NCI-H146 treated with DMSO at 0.1 percent for 48 hours (cell line): ENCODE measurements around the gene MAFF.
A peak's percentile ranks its signal among the peaks of the same experiment; 100 is the strongest.
"Not testable (repeated sequence)": the region's sequence is repeated elsewhere in the genome, so short reads cannot be mapped to it uniquely, and the experiment has no call there.

Experiments
- DNase-seq: peaks from one replicate; lab custom pipeline; 2025; ENCODE audit not compliant: unreplicated experiment; lab: John Stamatoyannopoulos, UW

MAFF gene

DNA sequence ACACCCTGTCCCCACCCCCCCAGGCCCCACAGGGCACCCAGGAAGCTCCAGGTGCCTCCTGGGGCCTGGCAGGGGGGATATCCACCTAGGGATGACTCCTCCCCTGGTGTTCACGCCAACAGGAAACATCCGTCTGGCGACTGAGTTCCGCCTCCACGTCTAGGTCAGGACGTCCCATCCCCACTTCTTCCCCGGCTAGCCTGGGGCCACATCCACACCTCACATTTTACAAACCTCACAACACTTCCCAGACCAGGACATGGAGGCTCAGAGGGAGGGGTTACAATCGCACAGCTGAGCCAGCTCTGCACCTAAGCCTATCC is 21.0 kb downstream of the MAFF start:
- no peak for DNase-seq

GRCh38 chr22:38223289-38223960 is 21.6 kb downstream of the MAFF start:
- DNase-seq = no peak

DNA sequence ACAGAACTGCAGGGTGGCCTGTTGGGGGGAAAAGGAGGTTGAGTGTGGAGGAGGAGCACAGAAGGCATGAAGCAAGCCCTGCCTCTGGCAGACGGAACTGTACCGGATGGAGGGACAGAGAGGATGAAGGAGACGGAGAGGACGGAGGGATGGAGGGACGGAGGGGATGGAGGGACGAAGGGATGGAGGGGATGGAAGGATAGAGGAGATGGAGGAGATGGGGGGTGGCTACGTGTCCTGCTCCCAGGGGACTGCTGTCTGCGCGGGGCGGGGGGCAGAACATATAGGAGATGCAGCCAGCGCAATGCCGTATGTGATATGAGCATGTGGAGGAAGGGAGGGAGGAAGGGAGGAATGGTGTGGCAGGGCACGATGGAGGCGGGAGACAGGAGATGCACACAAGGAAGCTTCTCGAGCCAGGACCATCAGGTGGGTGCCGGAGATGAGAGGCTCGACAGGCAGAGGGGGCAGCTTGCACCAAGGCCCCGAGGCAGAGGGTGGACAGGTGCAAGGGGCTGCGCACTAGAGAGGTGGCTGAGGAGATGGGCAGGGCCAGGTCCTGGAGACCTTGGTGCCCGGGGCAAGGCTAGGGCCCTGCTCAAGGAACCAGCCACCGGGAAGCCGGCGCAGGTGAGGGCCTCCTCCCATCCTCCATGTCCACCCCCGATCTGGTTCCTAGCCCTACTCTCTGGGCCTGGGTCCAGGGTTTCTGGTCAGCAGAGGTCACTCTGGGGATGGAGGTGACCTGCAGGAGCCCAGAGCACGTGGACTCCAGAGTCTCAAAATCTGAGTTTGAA is 25.3 kb downstream of the MAFF start:
- no peak for DNase-seq

GRCh38 chr22:38228326-38228872 is 26.6 kb downstream of the MAFF start:
- DNase-seq = no peak

DNA sequence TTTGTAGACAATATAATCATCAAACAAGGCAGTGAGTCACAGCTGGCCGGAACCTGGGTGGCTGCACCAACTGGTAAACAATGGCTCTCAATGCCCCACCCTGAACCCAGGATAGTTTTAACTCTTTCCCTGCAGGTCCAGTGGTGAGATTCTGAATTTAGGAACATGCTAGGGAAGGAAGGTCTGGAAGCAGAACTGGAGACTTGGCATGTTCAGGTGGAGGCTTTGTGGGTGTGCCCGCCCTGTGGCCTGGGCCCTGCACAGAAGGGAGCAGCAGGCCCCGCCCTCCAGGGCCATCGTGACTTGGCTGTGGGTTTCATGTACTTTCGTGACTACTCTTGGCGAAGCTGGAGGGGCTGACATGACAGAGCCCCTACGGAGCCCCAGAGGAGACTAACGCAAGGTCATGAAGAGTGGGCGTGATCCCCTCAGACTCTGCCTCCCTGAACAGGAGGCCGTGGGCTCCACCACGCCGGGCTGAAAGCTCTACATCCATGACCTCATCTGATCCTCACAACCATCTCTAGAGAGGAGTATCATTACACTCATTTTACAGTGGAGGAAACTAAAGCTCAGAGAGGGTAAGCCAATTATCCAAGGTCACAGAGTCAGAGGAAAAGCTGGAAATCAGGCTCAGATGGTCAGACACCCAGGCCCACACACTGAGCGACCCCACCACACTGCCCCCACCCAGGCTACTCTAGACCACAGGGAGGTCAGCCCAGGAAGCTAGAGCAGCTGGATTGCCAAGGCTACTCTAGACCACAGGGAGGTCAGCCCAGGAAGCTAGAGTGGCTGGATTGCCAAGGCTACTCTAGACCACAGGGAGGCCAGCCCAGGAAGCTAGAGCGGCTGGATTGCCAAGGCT is 27.3 kb downstream of the MAFF start:
- DNase-seq = no peak

DNA sequence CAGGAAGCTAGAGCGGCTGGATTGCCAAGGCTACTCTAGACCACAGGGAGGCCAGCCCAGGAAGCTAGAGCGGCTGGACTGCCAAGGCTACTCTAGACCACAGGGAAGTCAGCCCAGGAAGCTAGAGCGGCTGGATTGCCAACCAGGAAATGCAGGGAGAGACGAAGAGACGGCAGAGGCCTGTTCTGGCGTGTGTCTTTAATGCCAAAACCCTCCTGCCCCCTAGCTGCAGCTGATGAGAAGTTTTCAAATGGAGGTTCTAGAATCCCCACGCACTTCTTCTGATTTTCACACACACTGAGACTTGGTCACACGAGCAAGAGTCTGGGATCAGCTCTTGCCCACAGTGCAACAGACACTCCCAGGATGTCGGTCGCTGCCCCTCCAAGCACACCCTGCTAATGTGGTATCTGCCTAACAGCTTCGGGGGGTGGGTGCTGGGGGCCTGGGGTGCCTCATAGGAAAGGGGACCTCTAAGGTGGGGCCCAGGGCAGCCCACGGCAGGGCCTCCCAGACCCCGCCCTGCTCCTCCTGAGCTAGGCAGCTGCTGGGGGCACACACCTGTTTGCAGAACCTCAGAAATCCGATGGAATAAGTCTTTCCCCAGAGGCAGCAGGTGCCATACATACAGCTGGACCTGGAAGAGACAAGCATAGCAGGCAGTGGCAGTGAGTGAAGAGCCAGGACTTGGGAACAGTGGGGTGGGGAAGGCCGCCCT is 28.5 kb downstream of the MAFF start:
- no peak for DNase-seq

GRCh38 chr22:38230916-38231315 is 29.1 kb downstream of the MAFF start:
- no peak for DNase-seq

- DNase-seq = no peak
Observed at GRCh38 chr22:38232196-38232595, 30.4 kb downstream of the MAFF start.

DNA sequence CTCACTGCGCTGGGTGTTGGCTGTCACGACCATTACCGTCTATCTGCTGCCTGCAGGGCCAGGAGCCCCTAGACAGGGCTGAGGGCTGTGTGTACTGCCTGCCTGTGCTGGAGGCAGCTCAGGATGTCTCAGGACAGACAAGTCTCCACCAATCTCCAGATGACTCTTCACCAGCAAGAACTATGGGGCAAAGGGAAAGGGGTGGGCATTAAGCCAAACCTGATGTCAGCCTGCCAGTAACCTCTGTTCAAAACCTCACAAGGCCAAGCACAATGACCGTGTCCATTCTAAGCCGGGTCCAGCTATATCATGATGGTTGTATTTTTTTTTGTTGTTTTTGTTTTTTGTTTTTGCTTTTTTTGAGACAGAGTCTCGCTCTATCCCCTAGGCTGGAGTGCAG is 31.6 kb downstream of the MAFF start:
- DNase-seq = no peak

DNA sequence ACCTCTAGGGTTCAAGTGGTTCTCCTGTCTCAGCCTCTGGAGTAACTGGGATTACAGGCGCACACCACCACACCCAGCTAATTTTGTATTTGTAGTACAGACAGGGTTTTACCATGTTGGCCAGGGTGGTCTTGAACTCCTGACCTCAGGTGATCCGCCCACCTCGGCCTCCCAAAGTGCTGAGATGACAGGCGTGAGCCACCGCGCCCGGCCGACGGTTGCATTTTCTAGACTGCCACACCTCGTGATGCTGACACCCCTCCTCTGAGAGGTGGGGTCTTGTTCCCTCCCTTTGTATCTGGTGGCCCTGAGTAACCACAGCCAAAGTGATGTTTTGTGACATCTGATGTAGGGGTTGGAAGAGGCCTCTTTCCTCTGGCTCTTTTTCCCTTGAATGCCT is 32.1 kb downstream of the MAFF start:
- not testable (repeated sequence) for DNase-seq

DNA sequence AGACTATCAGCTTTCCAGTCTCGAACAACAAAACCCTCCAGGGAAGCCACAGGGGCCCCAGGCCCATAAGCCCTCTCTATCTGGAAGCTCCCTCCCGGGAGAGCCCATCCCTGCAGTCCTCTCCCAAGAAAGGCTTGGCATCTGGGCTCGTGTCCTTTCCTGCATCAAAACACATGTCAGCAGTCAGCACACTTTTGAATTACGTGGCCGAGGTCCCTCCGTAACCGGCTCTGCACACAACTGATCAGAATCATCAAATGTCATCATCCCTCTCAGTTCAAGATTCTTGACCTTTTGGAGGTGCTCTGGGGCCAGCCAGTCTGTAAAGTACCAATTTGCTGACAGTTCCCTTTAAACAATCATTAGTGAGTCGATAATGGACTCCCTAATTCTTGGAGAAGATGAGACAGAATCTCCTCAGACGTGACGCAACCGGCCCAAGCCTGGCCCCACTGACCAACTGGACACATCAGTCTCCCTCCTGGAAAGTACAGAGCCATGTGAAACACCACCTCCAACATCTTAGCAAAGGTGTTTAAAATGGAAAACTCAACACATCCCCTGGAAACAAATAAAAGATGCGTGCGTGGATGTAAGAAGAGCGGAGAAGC is 33.6 kb downstream of the MAFF start:
- DNase-seq = no peak

DNA sequence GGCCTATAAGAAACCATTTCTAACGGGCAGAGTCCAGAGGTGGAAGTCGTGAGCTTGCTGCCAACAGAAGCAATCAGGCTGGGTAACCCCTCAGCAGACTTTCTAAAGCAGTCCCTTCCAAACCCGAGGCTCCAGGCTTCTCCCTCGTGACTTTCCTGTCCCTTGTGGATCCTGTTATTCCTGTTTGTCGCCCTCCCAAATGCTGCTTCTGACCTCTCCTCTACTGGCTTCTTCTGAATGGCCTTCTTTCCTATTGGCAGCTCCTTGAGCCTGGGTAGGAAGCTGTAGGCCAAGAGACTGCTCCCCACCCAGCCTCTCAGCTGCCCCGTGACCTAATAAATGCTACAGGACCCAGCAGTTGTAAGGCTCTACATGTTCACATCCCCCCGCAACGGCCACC is 35.0 kb downstream of the MAFF start:
- no peak for DNase-seq

DNA sequence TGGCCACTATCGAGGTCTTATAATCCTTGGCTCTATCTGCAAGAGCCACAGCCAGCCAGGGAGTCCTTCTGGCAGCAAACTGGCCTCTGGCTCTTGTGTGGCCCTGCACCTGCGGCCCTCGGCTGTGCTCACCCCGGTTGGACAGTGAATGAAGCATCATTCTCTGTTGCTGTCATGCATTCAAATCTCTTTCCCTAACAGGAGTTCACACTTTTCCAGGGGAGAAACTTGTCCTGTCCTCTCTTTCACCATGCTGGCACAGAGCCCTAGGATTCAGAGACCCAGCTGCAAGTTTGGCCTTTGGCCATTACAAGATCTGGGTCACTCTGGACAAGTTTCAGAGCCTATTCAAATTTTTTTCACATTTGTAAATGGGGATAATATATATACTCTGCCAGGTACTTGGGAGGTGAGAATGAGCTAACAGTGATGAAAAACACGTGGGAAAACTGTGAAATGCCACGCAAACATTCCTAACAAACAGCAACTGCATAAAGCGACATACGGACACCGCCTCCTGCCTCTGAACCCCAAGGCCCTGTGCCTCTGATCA is 36.8 kb downstream of the MAFF start:
- DNase-seq = no peak

- DNase-seq = no peak
Observed at GRCh38 chr22:38239101-38239761, 37.4 kb downstream of the MAFF start.

GRCh38 chr22:38240734-38241252 is 39.0 kb downstream of the MAFF start:
- DNase-seq = no peak

DNA sequence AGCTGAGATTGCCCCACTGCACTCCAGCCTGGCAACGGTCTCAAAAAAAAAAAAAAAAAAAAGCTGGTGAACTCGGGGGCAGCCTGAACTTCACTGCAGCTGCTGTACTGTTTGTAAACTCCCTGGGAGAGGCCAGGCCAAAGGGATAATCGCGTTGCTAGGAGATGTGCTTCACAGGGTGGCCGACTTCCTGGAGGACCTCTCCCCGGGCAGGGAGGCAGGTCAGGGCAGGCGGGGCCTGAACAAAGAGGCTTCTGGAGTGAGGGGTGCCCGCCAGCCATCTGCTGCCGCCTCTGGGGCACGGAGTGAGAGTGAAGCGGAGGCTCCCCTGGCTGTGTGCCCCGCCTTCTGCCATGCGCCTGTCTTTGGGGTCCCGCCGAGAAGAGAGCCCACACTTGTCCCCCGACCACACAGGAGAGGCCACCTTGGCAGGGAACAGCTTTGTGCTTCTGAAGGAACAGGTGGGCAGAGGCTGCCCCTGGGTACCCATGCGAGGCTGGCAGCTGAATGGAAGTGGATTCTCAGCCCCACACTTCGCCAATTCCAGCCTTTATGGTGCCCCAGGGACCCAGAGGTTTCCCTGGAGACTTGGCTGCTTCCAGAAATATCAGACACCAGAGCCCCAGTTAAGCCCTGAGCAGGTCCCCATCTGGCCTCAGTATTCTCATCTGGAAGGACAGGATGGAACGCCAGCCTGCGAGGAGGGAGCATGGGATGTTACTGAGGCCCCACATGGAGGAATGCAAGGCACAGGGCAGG is 41.4 kb downstream of the MAFF start:
- peak; percentile 82 for DNase-seq

GRCh38 chr22:38244106-38244505 is 42.3 kb downstream of the MAFF start:
- no peak for DNase-seq

GRCh38 chr22:38246046-38246658 is 44.4 kb downstream of the MAFF start:
- no peak for DNase-seq
